GM23338 (cell line): Measurements from ENCODE around the gene NFKB1. TPM values are rescaled to one million over a fixed set of nuclear protein-coding genes. Genes with fewer than 3 reads are reported as not detected.

Source experiments
- ATAC-seq: fragments of 200-7000 bp; cut with Tn5 transposase; 3 replicates; pipeline ENCODE4 v1.9.1; 2020
- DNase-seq: peaks from one replicate; pipeline ENCODE4 v3.0.0-alpha.2; 2015; ENCODE audit warnings: low spot score
- H2AFZ ChIP-seq: fragments of 200-600 bp; sonication (generic); 2 replicates; pipeline ENCODE4 v1.8.0; 2016; ENCODE audit warnings: antibody characterized with exemption, mild to moderate bottlenecking, moderate library complexity
- H3F3A ChIP-seq: fragments of 200-600 bp; sonication (generic); replicated peaks from 2 replicates; pipeline ENCODE4 v1.8.0; 2017; ENCODE audit warnings: antibody characterized with exemption, mixed run types, low read depth
- H3K27ac ChIP-seq: fragments of 200-600 bp; sonication (generic); 2 replicates; pipeline ENCODE4 v1.6.1; 2016; ENCODE audit warnings: low read depth
- H3K27me3 ChIP-seq: fragments of 200-600 bp; sonication (generic); 2 replicates; pipeline ENCODE4 v1.8.0; 2016; ENCODE audit warnings: mild to moderate bottlenecking, mixed run types, moderate library complexity; ENCODE audit not compliant: insufficient read depth
- H3K36me3 ChIP-seq: fragments of 200-600 bp; sonication (generic); 2 replicates; pipeline ENCODE4 v1.8.0; 2016; ENCODE audit warnings: mild to moderate bottlenecking; ENCODE audit not compliant: insufficient read depth
- H3K4me1 ChIP-seq: fragments of 200-600 bp; sonication (generic); 2 replicates; pipeline ENCODE4 v1.8.0; 2016; ENCODE audit warnings: mild to moderate bottlenecking, moderate library complexity; ENCODE audit not compliant: insufficient read depth
- H3K4me2 ChIP-seq: fragments of 200-600 bp; sonication (generic); 2 replicates; pipeline ENCODE4 v1.7.1; 2017; ENCODE audit warnings: mixed run types
- H3K4me3 ChIP-seq: fragments of 200-600 bp; sonication (generic); 2 replicates; pipeline ENCODE4 v1.6.1; 2016; ENCODE audit warnings: mixed run types
- H3K79me2 ChIP-seq: fragments of 200-600 bp; sonication (generic); replicated peaks from 2 replicates; pipeline ENCODE4 v1.8.0; 2017; ENCODE audit warnings: mild to moderate bottlenecking; ENCODE audit not compliant: insufficient read depth
- H3K9me2 ChIP-seq: fragments of 200-600 bp; sonication (generic); 2 replicates; pipeline ENCODE4 v1.8.0; 2017; ENCODE audit not compliant: insufficient read depth
- H4K20me1 ChIP-seq: fragments of 200-600 bp; sonication (generic); replicated peaks from 2 replicates; pipeline ENCODE4 v1.8.0; 2017; ENCODE audit warnings: mild to moderate bottlenecking; ENCODE audit not compliant: insufficient read depth
- H3K27ac Mint-ChIP-seq: 2 replicates; pipeline ENCODE4 v1.8.0; 2020; ENCODE audit warnings: inconsistent platforms, mild to moderate bottlenecking, moderate library complexity, mixed read lengths
- H3K27me3 Mint-ChIP-seq: 3 replicates; pipeline ENCODE4 v1.8.0; 2022; ENCODE audit warnings: low read depth, mild to moderate bottlenecking, moderate library complexity, mixed read lengths, inconsistent platforms; ENCODE audit not compliant: insufficient read depth, poor library complexity
- H3K36me3 Mint-ChIP-seq: 3 replicates; pipeline ENCODE4 v1.8.0; 2021; ENCODE audit warnings: low read depth, mild to moderate bottlenecking, inconsistent platforms, moderate library complexity, mixed read lengths
- H3K4me1 Mint-ChIP-seq: 3 replicates; pipeline ENCODE4 v1.8.0; 2020; ENCODE audit warnings: mild to moderate bottlenecking, inconsistent platforms, mixed read lengths
- H3K4me3 Mint-ChIP-seq: 3 replicates; pipeline ENCODE4 v1.8.0; 2021; ENCODE audit warnings: moderate library complexity, mild to moderate bottlenecking, inconsistent platforms, mixed read lengths
- H3K9me3 Mint-ChIP-seq: 3 replicates; pipeline ENCODE4 v1.8.0; 2020; ENCODE audit warnings: moderate library complexity, mild to moderate bottlenecking, inconsistent platforms, mixed read lengths
- CREB1 ChIP-seq: fragments of 250-450 bp; sonication (Bioruptor Pico); IDR thresholded peaks from 2 replicates; pipeline ENCODE4 v1.5.0; 2020; ENCODE audit warnings: low read depth, mild to moderate bottlenecking, moderate library complexity
- EZH2phosphoT487 ChIP-seq: fragments of 200-600 bp; sonication (generic); IDR thresholded peaks from one replicate; pipeline ENCODE4 v1.8.1; 2018; ENCODE audit warnings: antibody characterized with exemption; ENCODE audit not compliant: unreplicated experiment
- REST ChIP-seq: IDR thresholded peaks from one replicate; pipeline ENCODE4 v1.6.1; 2018; ENCODE audit warnings: antibody characterized with exemption; ENCODE audit not compliant: unreplicated experiment
- ZNF462 ChIP-seq: fragments of 250-450 bp; sonication (Bioruptor Pico); IDR thresholded peaks from 2 replicates; pipeline ENCODE4 v1.5.0; 2020; ENCODE audit warnings: mild to moderate bottlenecking, moderate library complexity
- polyA plus RNA-seq: library from polyadenylated mRNA; unstranded; fragments of >200 nt; fragmentation: Nextera tagmentation; extraction: Ambion mirVana; gene quantifications from 2 replicates; pipeline ENCODE4 v1.2.1, GENCODE V29; 2016
- total RNA-seq: library from RNA; depleted of rRNA; stranded (reverse); fragments of >200 nt; shearing (Covaris generic); gene quantifications from 2 replicates; pipeline ENCODE4 v1.2.3, GENCODE V29; 2014

The NFKB1 gene
- total and polyA plus RNA-seq, 2 experiments from 2014 or later: 0.82 to 4.6 TPM

GRCh38 chr4:102455750-102456149, 45.4 kb upstream of the NFKB1 start (continued):
- no peak for TF ChIP-seq REST
- no peak for TF ChIP-seq CREB1 (CRISPR knock-in tag)

- Mint-ChIP-seq H3K4me1 (no peaks in the 10 kb centered on the region), H3K4me3 (no peak overlapping the region), H3K27me3 (no peaks in the 10 kb centered on the region), H3K36me3 (no peaks in the 10 kb centered on the region), H3K27ac (no peak overlapping the region), H3K9me3 (peaks cover 3% of the 10 kb centered on the region; the same call in 2 of the 3 replicates)
- Histone ChIP-seq H3K4me3 (no peak overlapping the region), H3K4me1 (no peaks in the 10 kb centered on the region), H3K27ac (no peak overlapping the region), H2AFZ (no peak overlapping the region), H3K9me2 (no peaks in the 10 kb centered on the region), H3F3A (no peaks in the 10 kb centered on the region), H3K36me3 (no peaks in the 10 kb centered on the region), H4K20me1 (no peaks in the 10 kb centered on the region), H3K79me2 (no peaks in the 10 kb centered on the region), H3K4me2 (no peak overlapping the region), H3K27me3 (no peaks in the 10 kb centered on the region)
- TF ChIP-seq EZH2phosphoT487 (no peak), ZNF462 (CRISPR knock-in tag) (no peak)
- ATAC-seq: no peak
- DNase-seq: no peak
Measured at GRCh38 chr4:102466298-102466697, 34.9 kb upstream of the NFKB1 start.
